Suprapubic skin (tissue), 4 donors: Measurements from ENCODE around the gene HMG20A. TPM values are rescaled to one million over a fixed set of nuclear protein-coding genes. Genes with fewer than 3 reads are reported as not detected.
A peak's percentile ranks its signal among the peaks of the same experiment; 100 is the strongest.

Experiments
- DNase-seq, 2 donors: peaks; one replicate each; pipeline ENCODE4 v3.0.0-alpha.2; 2019; ENCODE audit warnings: low spot score in 2 of 2
- H3K27ac ChIP-seq: fragments of 200-600 bp; sonication (generic); one replicate; pipeline ENCODE4 v1.5.1; 2019
- H3K27me3 ChIP-seq: fragments of 200-600 bp; sonication (generic); one replicate; pipeline ENCODE4 v1.5.1; 2019
- H3K36me3 ChIP-seq: fragments of 200-600 bp; sonication (generic); one replicate; pipeline ENCODE4 v1.5.1; 2019
- H3K4me1 ChIP-seq: fragments of 200-600 bp; sonication (generic); one replicate; pipeline ENCODE4 v1.5.1; 2019
- H3K4me3 ChIP-seq: fragments of 200-600 bp; sonication (generic); one replicate; pipeline ENCODE4 v1.5.1; 2019; ENCODE audit warnings: mild to moderate bottlenecking
- H3K9me3 ChIP-seq: fragments of 200-600 bp; sonication (generic); one replicate; pipeline ENCODE4 v1.5.1; 2019
- EP300 ChIP-seq: sonication (generic); formaldehyde crosslinking; IDR thresholded peaks from one replicate; pipeline ENCODE4 v1.6.1; 2017; ENCODE audit warnings: antibody characterized with exemption
- POLR2A ChIP-seq, 2 donors: fragments of 450-650 bp; IDR thresholded peaks; one replicate each; pipeline ENCODE4 v1.6.1; 2017; ENCODE audit warnings: antibody characterized with exemption in 2 of 2, mild to moderate bottlenecking in 2 of 2, moderate library complexity in 2 of 2
- POLR2AphosphoS5 ChIP-seq, 3 donors: sonication (generic); formaldehyde crosslinking; IDR thresholded peaks; one replicate each; pipeline ENCODE4 v1.6.1; 2017; ENCODE audit warnings: antibody characterized with exemption in 3 of 3
- WGBS: methylation state at CpG from one replicate; pipeline ENCODE4 v1.1.5; 2018; 5-methylcytosine and 5-hydroxymethylcytosine counted together
- total RNA-seq, 4 donors: library from RNA; depleted of rRNA; stranded (reverse); fragments of >200 nt; gene quantifications; one replicate each; pipeline ENCODE4 v1.1.0, GENCODE V29; 2016
- TF ChIP-seq, protein P1 (sequence below), 2 donors: fragments of 200-600 bp in 1 of 2; fragments of 450-650 bp in 1 of 2; sonication (generic) in 1 of 2; IDR thresholded peaks; one replicate each; pipeline ENCODE4 v1.5.1; 2016 to 2019; ENCODE audit warnings: antibody characterized with exemption in 2 of 2, mild to moderate bottlenecking in 1 of 2, moderate library complexity in 1 of 2

Gene HMG20A
- total RNA-seq, 4 donors from 2014 or later: 21.3 to 35.6 (median 23.5) TPM

DNA sequence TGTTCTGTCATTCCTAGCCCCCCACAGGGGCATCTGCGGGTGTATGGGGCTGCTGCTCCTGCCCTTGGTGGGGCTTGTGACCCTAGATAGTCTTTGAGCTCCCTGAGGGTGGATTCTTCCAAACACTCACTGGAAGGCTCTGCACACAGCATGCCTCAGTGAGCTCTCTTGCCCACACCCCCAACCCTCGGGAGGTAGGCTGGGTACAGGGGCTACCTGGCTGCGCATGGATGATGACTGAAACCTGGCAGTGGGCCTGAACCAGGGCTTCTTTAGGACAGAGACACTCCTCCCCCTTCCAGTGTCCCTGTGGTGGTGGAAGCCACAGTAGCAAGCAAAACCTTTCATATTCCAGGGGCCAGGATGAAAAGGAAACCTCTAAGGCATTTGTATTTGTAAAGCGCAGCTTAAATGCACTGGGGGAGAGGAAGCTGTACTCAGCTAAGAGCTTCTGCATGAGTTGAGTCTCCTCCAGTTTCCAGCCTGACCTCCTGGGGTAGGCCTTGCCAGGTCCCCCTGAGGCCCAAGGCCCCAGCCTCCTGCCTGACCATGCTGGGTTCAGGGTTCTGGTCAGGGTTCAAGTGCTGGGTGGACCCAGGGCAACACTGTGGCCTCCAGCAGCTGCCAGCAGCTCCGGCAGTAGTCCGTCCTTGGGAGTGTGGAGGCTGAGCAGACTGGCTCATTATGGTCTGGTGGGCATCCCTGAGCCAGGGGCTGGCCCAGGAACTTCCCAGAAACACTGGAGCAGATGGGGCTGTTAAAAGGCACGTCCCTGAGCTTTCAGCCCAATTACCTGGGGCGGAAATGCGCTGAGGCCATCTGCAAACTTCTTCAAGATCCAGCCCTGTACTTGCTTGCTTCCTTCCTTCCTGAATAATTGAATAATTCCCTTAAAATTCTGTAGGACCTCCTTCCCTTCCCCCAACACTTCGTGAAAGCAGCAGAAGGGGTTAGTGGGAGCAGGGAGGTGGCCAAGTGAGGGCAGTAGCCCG is 89.7 kb downstream of the HMG20A start:
- no peak overlapping the region for H3K27ac ChIP-seq
- no peaks in the 10 kb centered on the region for H3K27me3 ChIP-seq
- WGBS: 85% methylated on average over 6 of the region's 11 CpGs
- no peaks in the 10 kb centered on the region for H3K36me3 ChIP-seq
- H3K4me1 ChIP-seq: peaks cover 39% of the 10 kb centered on the region
- TF ChIP-seq, protein P1, sequence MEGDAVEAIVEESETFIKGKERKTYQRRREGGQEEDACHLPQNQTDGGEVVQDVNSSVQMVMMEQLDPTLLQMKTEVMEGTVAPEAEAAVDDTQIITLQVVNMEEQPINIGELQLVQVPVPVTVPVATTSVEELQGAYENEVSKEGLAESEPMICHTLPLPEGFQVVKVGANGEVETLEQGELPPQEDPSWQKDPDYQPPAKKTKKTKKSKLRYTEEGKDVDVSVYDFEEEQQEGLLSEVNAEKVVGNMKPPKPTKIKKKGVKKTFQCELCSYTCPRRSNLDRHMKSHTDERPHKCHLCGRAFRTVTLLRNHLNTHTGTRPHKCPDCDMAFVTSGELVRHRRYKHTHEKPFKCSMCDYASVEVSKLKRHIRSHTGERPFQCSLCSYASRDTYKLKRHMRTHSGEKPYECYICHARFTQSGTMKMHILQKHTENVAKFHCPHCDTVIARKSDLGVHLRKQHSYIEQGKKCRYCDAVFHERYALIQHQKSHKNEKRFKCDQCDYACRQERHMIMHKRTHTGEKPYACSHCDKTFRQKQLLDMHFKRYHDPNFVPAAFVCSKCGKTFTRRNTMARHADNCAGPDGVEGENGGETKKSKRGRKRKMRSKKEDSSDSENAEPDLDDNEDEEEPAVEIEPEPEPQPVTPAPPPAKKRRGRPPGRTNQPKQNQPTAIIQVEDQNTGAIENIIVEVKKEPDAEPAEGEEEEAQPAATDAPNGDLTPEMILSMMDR (IDR thresholded peaks at IDR 0.05): no peak
- TF ChIP-seq POLR2AphosphoS5 (IDR thresholded peaks at IDR 0.05): no peak
- TF ChIP-seq EP300: no peak
- TF ChIP-seq POLR2A (IDR thresholded peaks at IDR 0.05): no peak
- peak in 1 of 2 donors; percentile 53 for DNase-seq
- no peaks in the 10 kb centered on the region for H3K9me3 ChIP-seq
- no peak overlapping the region for H3K4me3 ChIP-seq

DNA sequence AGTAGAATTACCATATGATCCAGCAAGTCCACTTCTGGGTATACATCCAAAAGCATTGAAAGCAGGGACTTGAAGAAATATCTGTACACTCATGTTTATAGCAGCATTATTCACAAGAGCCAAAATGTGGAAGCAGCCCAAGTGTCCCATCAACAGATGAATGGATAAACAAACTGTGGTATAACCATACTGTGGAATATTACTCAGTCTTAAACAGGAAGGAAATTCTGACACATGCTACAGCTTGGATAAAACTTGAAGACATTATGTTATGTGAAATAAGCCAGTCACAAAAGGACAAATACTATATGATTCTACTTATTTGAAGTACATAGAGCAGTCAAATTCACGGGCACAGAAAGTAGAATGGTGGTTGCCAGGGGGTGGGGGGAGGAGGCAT is 91.2 kb downstream of the HMG20A start:
- 100% methylated on average over 1 of the region's 1 CpG for WGBS
- TF ChIP-seq POLR2A (IDR thresholded peaks at IDR 0.05): no peak
- TF ChIP-seq, protein P1 (IDR thresholded peaks at IDR 0.05): no peak
- no peak for TF ChIP-seq POLR2AphosphoS5 (IDR thresholded peaks at IDR 0.05)
- Histone ChIP-seq H3K4me1 (peaks cover 24% of the 10 kb centered on the region), H3K27ac (no peak overlapping the region), H3K27me3 (no peaks in the 10 kb centered on the region), H3K36me3 (no peaks in the 10 kb centered on the region), H3K4me3 (no peak overlapping the region), H3K9me3 (no peaks in the 10 kb centered on the region)
- DNase-seq: no peak

DNA sequence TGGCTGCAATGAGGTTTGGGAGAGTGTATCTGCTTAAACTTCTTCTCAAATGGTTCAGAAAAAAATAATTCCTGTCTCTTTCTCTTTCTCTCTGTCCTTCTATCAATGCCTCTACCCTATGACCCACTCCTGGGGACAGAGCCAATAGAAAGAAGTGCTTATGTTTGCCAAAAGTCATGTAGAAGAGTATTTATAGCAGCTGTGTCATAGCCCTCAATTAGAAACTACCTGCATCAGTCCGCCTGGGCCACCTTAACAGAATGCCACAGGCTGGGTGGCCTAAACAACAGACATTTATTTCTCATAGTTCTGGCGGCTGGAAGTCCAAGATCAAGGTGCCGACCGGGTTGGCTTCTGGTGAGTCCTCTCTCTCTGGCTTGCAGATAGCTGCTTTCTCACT is 92.5 kb downstream of the HMG20A start:
- H3K27ac ChIP-seq: no peak overlapping the region
- no peaks in the 10 kb centered on the region for H3K27me3 ChIP-seq
- H3K36me3 ChIP-seq: no peaks in the 10 kb centered on the region
- peak; percentile 16 to 29 for DNase-seq
- TF ChIP-seq EP300: no peak
- H3K4me1 ChIP-seq: peaks cover 11% of the 10 kb centered on the region
- 91% methylated on average over 4 of the region's 4 CpGs for WGBS
- H3K9me3 ChIP-seq: no peaks in the 10 kb centered on the region
- H3K4me3 ChIP-seq: no peak overlapping the region

DNA sequence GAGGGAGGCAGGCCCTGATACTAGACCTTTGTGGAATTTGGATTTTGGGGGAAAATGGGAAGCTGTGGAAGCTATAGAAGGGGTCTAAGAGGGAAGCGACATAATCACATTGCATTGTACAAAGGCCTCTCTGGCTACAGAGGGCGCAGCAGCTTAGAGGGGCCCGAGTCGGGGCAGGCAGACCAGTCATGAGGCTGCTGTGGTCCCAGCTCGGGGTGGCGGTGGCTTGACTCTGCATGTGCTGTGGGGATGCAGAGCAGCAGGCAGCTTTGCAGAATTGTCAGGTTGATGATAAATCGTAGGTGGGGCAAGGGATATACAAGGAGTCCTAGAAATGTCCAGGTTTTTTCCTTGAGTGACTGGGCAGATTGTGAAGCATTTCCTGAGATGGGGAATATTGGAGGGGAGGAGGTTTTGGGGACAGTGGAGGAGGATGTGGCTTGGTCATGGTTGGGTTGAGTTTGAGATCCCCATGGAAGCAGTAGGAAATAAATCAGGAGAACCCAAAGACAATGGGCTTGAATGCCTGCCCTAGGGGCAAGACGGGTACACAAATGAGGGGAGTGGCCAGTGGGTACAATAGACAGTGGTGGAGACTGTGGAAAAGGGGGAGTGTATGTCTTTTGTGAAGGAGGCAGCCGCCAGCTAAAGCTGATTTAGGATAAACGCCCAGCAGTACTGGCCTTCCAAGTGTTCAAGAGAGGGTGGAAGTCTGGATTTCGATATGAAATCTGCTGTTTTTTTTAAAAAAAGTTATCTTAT is 94.1 kb downstream of the HMG20A start:
- no peaks in the 10 kb centered on the region for H3K4me1 ChIP-seq
- H3K36me3 ChIP-seq: no peaks in the 10 kb centered on the region
- no peaks in the 10 kb centered on the region for H3K9me3 ChIP-seq
- 92% methylated on average over 11 of the region's 11 CpGs for WGBS
- TF ChIP-seq, protein P1 (IDR thresholded peaks at IDR 0.05): no peak
- TF ChIP-seq POLR2AphosphoS5 (IDR thresholded peaks at IDR 0.05): no peak
- peak in 1 of 2 donors; percentile 54 for DNase-seq
- no peak overlapping the region for H3K4me3 ChIP-seq
- H3K27me3 ChIP-seq: no peaks in the 10 kb centered on the region
- H3K27ac ChIP-seq: no peak overlapping the region

DNA sequence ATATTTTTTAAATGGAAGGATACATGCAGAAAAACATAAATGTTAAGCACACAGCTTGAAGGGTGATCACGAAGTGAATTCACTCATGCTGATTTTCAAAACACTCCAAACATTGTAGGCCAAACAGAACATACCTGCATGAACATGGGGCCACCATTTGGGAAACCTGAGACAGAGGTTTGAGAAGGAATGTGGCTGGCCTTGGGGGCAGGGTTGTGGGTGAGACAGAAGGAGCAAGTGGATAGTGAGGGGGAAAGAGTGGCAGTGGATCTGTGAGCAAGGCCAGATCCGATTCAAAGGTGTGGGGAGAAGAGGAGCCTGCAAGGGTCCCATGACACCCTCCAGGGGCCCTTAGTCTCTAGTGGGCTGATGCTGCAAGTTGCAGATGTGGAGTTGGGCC is 94.9 kb downstream of the HMG20A start:
- WGBS: 97% methylated on average over 2 of the region's 2 CpGs
- H3K27me3 ChIP-seq: no peaks in the 10 kb centered on the region
- no peaks in the 10 kb centered on the region for H3K36me3 ChIP-seq
- H3K4me3 ChIP-seq: no peak overlapping the region
- TF ChIP-seq POLR2AphosphoS5 (IDR thresholded peaks at IDR 0.05) (no peak), POLR2A (IDR thresholded peaks at IDR 0.05) (no peak), EP300 (no peak)
- TF ChIP-seq, protein P1 (IDR thresholded peaks at IDR 0.05): no peak
- no peaks in the 10 kb centered on the region for H3K4me1 ChIP-seq
- no peak overlapping the region for H3K27ac ChIP-seq
- peak; percentile 36 to 38 for DNase-seq
- no peaks in the 10 kb centered on the region for H3K9me3 ChIP-seq
